AG08395 (cell line): ENCODE measurements around the gene LCP2.

Source experiments
- DNase-seq: peaks from one replicate; pipeline ENCODE4 v3.0.0; 2012; ENCODE audit warnings: mixed read lengths, low spot score

Gene LCP2

DNA sequence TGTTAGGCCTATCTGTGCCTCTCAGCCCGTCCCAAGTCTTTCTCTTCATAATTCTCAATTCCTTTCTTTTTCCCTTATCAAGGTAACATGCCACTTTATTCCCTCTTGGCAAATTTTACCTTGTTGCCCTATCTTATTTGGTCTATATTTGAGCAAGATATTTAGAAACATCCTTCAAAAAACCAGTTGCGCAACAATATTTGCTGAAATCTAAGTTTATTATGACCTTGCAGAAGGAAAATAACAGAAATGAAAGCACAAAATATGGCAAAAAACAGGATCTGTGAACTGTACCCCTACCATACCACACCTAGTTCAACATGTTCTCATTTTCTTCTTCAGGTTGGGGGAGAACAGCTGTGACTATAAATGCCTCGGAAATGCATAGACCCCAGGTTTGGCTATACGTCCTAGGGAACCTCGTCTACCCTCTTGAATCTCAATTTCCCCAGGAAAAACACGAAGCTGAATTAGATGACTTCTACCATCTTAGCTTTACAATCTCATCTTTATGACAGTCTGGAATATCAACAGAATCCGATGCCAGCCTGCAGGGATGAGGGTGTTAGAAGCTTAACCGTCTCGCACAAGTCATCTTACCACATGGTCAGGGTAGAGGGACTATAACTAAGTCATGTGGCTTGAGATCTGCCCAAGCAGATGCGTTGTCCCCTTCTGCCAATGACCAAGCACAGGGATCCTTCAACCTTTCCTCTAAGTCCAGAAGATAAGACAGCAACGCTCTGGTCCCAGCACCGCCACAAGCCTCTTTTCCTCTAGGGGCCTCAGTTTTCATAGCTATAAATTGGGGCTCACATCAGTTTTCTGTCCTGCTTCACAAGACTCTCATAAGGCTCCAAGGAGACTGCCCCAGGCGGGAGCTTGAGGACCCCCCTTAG is 1.3 kb downstream of the LCP2 start:
- no peak for DNase-seq

DNA sequence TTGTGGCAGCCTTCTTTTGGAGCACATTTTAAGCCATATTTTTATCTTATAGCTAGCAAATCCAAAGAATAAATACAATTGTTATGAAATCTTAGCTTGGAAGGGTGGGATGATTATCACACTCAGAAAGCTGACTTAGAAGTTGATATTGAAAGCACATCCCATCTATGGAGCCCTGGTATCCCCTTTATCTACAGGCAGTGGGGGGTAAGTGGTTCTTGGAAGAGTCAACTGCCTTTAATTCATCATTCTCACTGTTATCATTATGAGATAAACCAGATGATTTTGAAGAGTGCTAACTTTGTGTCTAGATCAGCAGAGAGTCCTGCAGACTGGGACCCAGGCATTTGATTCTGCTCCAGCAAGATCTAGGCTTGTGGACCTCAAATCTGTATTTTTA is 3.0 kb downstream of the LCP2 start:
- DNase-seq = no peak

DNA sequence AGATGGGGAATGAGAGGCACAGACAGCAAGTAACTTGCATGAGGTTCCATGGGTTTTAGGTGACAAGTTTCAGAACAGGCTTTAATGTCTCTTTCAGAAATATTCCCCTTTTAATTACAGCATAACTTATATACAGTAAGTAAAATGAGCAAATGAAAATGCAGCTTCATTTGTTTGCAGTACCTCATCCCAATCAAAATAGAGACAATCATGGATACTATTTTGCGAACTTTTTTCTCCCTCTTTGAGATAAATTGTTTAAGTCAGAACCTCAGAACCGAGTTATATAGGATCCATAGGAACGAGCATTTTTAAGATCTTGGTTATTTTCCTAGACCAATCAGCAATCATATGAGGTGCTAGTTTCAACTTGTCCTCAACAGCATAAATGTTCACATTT is 3.5 kb downstream of the LCP2 start:
- DNase-seq = no peak

DNA sequence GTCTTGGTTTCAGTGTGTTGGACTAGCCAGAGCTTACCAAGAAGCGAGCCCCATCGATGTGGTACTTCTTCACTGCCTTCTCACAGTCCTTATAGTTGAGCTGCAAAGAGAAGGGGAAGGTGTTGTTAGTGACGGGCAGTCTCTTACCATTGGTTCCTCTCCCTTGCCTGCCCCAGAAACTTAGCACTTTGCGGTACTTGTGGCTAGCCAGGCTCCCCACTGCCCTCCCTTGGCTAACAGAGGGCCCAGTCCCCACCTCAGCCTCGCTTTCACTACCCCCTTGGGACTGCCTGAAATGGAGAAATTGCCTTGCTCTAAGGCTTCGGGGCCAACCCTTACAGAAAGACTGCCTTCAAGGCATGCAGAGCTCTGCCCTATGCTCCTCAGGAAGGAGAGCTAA is 4.3 kb downstream of the LCP2 start:
- no peak for DNase-seq

DNA sequence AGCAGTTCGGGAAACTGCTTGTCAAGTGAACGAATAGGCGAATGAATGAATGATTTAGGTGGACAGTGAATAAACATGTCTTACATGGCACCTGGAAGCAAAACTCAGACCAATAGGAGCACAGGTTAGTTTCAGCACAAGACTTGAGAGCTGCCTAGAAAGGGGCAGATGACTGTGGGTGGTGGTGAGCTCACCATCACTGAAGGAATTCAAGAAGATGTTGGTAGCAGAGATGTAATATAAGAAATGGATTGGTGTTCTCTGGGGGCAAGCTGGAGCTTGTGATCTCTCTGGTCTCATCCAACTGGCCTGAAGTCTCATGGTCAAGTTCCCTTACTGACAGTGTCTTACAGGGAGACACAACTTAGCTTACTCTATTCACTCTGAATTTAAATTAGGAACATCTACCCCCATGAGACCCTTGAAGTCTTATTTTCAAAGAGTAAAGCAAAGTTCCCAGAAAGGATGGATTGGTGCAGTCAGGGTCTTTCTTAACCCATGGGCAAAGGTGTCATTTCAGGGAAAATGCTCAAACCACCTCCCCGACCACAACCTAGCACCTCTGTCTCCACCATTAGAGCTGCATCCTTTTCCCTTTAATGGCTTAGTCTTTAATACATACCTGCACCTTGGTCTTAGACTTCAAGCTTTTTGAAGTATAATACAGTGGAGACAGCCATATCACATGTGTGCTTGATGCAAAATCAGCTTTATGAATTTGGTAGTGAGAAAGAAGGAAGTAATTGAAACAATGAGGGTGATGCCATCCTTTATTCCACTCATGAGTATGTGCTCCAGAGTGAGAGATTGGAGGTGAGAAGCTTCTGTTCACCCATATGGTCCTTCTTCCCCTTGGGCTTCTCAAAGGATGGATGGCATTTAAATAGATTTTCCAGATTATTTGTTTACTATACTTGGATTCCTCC is 5.1 kb downstream of the LCP2 start:
- DNase-seq = no peak

DNA sequence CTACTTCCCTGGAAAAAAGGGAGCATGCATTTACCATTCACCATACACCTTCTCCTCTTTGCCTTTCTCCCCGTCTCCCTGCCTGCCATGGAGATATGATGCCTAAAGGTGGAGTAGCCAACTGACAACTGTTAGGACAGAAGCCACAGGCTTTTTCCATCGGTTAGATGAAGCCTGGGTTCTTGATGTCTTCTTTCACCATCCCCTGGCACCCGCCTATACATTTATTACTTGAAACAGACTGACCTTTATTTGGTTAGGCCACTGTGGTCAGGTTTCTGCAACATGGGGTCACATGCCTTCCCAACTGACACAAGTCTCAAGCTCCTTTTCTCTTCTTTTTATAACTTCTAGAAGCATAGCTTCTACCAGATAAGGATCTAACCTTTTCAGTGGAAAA is 7.1 kb downstream of the LCP2 start:
- DNase-seq = no peak

DNA sequence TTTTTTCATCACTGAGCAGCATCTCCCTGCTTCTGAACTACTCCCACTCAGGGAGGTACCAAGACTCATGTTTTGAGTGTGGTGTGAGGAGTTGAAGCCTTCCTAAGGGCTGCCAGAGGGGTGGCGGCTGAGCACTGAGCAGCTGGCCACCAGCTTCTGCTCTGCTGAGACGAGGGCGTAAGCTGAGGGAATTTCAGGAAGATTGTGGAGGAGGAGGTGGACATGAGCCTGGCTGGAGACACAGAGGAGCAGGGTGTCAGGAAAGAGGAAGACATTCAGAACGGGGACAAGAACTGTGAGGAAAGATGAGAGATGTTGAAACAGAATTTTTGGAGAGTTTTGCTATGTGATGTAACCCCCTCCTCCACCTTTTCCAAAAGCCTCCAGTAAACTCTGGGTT is 7.8 kb downstream of the LCP2 start:
- DNase-seq = no peak

DNA sequence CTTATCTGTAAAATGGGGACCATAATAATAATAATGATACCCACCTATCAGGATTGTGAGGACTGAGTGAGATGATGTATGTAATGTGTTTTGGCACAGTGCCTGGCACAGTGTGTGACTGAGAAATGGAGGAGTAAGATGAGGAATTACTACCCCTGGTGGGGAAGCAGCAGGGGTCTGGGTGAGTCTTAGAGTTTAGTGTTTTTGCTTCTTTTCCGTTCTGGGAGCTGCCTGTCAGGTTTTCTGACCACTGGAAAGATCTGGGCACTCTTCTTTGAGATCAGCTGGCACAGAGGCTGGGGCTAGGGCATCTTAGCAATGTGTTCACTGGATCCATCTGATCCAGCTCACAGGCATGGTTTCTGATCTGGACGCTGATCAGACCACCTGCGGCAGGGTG is 8.5 kb downstream of the LCP2 start:
- DNase-seq = no peak

DNA sequence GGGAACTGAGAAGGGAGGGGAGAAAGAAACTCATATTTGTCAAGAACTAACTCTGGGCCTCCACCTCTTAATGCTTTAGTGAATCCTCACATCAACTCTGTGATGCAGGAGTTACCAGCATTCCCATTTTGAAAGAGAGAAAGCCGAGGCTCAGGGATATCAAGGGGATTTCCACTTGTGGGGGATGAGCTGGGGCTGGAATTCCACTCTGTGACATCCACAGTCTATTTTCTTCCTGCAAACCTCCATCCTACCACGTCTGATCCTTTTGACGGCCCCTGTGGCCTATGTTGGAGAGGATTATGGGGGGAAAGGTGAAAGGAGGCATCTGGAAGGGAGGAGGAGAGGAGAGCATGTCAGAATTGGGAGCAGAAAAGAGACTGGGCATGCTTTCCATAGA is 9.0 kb downstream of the LCP2 start:
- no peak for DNase-seq

DNA sequence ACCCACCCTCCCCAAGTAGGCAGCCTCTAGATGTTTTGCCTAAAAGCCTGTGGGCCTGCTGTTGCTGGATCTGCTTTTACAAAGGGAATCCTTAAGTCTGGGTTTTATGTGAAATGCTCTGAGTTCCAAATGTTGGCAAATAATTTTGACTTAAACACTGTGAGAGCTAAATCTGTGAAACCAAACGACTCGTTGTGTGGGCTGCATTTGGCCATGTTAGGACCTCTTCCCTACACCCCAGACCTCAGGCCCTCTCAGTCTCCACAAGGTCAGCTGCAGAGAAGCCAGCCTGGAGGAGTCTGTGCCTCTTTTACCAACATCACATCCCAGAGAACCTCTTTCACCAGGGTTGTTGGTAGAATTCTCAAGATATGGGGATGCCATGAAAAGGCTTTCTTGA is 9.4 kb downstream of the LCP2 start:
- DNase-seq = no peak

DNA sequence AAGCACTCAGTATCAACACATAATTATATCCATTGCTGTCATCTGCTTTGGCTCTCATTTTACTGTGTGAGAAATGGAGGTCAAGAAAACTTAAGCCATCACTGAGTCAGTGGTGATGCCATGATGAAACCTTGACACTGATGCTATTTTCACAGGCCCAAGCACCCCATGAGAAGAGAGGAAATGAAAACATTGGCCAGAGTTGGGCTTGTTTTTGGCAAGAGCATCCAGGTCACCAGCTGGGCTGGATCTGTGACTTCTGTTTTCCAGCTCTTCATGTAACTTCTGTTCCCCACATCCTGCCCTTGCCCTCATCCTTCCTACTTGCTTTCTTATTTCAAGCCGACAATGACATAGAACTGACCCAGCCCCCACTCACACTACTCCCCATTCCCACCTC is 10.0 kb downstream of the LCP2 start:
- DNase-seq = no peak

DNA sequence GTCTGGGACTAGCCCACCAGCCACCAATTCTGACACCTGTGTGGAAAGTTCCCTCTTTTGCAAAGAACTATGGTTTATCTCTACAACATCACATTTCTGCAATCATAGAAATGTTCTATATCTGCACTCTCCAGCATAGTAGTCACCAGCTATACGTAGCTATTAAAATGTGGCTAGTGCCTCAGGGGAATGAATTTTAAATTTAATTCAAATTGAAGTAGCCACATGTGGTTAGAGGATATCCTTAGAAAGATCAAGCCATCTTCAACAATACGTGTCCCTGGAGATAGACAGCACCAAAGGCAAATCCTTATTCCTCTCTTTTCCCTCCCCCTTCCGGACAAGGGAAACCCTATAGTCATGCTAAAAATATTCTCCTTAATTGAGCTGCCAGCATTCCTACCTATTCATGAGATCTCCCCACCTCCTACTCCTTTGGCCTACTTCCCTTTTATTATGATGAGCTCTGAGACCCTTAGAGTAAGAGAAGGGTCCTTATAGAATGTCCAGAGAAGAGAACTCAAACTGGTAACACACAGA is 11.1 kb downstream of the LCP2 start:
- no peak for DNase-seq

DNA sequence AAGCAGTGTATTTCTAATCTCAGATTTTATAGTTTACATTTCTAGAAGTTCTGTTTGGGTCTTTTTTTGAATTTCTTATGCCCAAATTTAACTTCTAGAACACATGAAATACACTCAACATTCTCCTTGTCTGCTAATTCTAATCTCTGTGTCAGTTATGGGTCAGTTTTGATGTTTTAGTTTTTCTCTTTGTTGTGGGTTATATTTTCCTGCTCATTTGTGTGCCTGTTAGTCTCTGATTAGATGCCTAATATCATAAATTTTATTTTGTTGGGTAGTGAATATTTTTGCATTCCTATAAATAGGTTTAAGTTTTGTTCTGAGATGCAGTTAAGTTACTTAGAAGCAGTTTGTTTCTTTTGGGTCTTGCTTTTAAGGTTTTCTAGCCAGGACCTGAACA is 12.4 kb downstream of the LCP2 start:
- no peak for DNase-seq

DNA sequence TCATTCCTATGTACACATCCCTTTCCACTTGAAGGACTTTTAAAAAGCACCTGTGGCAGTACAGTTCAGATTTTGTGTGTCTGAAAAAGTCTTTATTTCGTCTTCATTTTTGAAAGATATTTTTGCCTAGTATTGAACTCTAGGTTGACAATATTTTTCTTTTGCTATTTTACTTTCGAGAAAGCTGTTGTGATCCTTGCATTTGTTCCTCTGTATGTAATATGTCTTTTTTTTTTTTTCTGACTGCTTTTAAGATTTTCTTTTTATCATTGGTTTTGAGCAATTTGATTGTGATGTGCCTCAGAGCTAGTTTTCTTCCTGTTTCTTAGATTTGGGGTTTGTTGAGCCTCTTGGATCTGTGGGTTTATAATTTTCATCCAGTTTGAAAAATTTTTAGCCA is 13.3 kb downstream of the LCP2 start:
- no peak for DNase-seq

DNA sequence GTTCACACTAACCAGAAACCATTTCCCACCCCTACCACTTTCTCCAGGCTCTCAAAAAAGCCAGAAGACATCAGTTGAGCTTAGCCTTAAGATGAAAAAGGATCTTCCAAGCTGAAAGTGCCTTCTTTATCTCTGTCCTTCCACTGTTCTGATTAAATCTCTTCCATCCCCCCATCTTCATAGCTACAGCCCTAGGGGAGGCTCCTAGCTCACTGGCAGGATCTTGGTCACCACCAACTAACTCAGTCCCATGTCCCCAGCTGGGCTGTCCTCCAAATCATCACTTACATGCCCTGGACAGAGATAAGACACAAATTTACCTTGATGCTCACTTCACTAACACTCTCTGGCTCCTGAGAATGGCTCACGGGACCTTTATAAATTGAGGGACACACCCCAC is 14.3 kb downstream of the LCP2 start:
- DNase-seq = no peak

DNA sequence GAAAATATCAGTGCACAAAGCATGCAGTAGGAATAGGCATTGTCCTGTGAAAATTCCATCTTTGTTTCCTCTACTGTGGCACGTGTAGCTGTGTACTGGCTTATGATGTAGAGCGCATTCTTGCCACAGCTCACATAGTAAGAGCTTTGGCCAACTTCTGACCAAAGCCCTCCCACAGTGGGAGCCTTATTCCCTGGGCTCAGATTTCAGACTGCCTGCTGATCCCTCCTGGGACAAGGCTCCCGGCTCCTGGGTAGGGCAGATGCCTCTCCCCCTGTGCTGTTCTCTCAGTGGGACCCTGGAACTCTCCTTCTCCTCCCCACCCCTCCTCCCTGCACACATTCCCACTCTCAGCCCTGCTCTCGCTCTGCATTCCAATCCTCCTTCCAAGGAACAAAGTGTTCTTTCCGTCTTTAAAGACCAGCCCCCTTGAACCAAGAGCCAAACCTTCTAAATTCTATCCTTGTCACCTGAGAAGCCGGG is 17.5 kb downstream of the LCP2 start:
- DNase-seq = no peak

DNA sequence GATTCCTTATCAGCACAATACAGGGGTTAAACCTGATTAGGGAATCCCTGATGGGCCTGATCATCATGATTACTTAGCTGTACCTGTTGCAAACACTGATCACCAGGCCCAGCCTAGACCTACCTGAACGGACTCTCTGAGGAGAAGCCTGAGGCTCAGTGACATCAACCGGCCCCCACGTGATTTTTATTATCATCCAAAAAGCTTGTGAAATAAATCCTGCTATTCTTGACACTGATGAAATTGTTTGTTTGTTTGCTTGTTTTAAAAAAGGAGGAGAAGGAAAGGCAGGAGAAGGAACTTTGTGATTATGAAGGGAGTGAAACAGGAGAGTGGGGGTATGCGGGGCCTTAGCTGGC is 18.1 kb downstream of the LCP2 start:
- DNase-seq = no peak

DNA sequence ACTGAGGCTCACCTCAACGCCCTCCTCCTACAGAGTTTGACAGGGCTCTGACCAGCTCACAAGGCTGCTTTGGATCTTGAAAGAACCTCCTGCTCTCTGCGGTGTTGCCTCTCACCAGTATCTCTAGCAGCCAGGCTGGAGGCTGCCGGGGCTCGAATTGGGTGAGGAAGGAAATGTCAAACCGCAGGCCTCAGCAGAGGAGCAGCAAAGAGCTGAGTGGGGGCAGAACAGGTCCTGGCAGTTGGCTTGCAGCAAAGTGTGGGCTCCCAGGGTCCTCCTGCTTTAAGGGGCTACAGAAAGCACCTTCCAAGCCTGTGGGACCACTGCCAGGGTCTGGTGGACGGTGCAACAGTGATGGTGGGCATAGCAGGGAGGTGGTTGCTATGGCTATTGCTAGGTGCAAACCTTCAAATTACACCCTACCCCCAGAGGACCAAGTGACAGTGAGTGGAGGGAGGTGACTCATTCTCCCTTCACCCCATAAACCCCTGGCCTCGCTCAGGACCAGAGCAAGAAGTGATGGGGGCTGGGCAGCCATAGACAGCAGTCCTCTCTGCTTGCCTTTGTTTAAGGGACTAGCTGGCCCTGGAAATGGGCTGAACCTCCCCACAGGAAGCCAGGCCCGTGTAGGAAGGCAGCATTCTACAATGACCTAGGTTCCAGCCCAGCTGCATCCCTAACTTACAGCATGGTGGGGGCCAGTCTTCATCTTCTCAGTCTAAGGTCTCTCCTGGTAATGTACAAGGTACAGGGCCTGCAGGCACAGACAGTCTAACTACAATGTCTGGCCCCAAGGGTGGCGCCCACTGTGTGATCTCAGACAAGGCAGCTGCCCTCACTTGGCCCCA is 18.7 kb downstream of the LCP2 start:
- no peak for DNase-seq

DNA sequence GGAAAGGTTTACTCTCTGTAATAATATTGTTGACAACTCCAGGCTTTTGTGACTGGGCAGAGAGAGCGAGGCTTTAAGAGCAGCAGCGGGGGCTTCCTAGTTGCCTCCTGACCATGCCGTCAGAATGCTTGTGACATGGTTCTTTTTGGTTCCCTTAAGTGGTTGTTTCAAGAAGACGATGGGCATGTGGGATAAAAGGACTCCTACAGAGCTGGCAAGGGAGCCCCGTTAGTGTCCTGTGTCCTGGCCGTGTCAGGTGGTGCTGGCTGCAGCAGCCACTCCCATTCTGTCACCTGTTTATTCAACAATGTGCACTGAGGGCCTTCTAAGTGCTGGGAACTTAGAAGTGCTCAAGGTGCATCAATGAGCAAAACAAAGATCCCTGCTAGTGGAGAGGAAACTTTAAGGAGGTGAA is 19.7 kb downstream of the LCP2 start:
- no peak for DNase-seq

DNA sequence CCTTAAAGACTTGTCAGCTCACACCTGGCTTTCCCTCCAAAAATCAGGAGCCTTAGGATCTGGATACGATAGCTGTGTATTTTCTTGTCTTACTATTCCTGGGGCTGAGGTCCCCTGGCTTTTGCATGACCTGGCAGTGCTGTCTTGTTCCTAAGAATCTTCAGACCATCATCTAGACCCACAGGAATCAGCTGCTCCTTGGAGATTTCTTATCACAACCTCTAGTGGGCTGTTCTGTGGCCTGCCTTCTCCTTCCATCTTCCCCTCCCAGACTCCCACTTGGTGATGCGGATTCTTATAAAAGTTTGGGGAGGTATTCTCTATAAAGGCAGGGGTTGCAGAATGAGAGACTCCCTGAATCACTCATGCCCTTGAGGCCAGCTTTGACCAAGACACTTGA is 21.4 kb downstream of the LCP2 start:
- no peak for DNase-seq

DNA sequence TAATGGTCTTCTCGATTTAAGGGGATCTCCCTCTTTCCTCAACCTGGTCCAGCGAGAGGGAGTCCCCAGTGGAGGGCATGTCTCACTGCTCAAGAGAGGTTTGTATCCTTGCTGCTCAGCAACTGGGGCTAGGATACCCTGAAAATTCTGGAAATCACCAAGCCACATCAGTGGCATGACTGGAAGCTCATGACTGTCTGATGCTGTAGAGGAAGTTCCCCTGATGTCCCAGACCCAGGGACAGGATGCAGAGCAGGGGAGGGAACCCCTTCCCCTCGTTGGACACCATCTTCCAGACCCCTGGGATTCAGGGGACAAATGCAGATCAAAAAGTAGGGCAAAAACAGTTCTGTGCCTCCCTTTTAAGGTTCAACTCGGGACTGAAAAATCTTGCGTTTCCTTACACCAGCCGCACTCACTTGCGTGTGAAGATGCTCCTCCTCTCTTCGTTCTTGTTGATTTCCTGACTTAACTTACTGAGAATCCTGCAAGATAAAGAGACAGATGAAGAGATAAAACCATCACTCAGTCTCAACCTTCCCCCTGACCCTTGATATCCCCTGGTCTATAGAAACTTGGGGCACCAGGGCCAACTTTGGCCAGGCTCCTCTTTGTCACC is 22.1 kb downstream of the LCP2 start:
- DNase-seq = no peak
